ENCODE data around the gene PPFIA3. TPM values are rescaled to one million over a fixed set of nuclear protein-coding genes. Genes with fewer than 3 reads are reported as not detected.
"Not testable (repeated sequence)": the region's sequence is repeated elsewhere in the genome, so short reads cannot be mapped to it uniquely, and the experiment has no call there.

The PPFIA3 gene
- total RNA-seq, 1 donor from 2014 or later, result 12.9 TPM

DNA sequence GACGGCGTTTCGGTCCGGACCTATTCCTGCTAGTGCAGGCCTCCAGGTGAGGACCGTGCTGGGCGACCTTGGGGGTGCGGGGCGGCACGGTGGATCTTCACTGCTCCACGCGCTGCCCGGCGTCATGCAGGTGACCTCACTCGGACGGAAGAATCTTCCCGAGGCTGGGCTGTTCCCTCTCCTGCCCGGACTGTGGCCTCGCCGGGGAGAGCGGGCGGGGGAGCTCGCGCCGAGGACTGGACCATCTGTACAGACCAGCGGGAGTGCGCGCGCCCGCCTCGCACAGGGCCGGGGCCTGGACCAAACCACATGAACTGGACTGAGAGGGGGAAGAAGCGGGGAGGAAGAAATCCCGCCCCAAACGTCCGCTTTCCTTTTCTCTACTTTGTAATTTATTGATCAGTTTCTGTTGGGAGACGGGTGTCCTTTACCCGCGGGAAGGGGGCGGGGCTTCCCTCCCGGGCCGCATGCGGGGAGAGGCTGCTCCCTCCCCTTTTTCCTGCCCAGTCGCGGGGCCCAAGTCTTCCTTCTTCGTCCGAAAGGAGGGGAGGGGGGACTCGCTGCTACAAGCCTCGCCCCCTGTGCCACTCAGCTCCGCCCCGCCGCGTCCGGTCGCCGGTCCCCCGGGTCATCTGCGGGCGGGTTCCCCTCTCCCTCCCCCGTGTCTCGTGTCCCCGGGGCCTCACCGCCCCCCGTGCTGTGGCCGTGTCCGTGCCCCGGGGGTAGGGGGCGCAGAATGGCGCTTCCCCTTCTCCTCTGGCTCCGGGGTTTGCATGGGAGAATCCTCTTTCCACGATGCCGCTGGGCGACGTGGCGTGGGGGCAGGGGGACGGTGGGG lies 31.0 kb downstream of the PPFIA3 start:
- DNase-seq, result peak; percentile 83

GRCh38 chr19:49150944-49151243 lies 31.6 kb downstream of the PPFIA3 start:
- DNase-seq, result no peak

DNA sequence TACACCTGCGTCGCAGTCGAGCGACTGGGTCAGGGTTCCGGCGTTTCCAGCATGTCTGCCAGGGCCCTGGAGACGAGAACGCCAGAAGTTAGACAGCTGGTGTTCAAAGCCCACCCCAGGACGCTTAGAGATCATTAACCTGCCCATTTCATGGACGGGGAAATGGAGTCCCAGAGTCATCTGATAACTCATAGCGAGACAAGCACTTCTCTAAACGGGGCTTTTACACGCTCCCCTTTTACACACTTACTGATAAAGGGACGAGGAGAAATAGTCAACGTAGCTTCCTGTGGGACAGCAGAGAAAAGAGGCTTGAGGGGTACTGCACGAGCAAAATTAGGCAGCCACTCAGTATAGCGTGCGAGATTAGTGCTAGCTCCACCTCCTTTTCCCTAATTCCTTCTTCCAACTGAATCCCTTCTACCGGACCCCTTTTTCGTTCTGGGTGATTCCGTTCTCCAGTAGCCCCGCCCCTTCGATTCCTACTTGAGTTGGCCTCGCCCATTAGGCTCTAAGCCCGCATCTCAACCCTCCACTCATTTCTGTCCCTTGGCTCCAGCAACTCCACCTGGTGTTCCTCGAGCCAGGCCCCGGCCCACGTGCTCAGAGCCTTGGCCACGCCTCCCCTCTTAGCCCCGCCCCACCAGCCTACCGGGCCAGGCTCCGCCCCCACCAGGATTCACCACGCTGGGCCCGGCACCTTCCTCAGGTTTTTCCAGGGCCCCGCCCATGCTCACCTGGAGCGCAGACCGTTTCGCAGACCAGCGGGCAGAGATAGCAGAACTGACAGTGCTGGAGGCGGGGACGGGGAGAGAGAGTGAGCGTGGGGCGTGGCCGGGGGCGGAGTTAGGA lies 32.1 kb downstream of the PPFIA3 start:
- peak; percentile 51 for DNase-seq

DNA sequence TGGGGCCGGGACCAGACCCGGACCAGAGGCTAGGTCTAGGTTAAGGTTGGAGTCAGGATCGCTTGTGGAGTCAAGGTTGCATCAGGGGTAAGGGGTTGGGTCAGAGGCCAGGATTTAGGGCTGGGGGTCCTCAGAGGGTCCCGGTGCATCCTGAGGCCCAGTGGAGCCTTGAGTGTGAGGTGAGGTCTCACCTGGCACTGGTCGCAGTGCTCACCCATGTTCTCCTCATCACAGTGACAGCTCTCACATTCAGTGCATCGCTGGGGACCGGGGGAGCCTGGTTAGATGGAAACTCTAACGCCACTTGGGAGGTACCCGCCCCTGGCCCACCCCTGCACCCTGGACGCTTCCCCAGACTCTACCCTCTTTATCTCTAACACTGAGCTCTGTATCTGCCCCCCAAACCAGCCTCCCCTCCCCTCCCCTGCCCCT lies 32.8 kb downstream of the PPFIA3 start:
- no peak for DNase-seq

- no peak for DNase-seq
Observed at GRCh38 chr19:49153167-49153809, 33.9 kb downstream of the PPFIA3 start.

DNA sequence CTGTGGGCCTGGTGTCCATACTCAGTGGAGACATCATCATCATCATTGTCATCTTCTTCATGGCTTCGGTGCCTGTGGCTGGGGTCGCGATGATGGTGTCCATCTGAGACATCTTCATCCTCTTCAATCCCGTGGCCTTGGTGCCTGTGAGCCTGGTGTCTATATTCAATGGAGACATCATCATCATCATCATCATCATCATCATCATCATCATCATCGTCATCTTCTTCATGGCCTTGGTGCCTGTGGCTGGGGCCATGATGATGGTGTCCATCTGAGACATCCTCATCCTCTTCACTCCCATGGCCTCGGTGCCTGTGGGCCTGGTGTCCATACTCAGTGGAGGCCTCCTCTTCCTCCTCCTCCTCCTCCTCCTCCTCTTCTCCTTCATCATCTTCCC lies 34.9 kb downstream of the PPFIA3 start:
- no peak for DNase-seq

DNA sequence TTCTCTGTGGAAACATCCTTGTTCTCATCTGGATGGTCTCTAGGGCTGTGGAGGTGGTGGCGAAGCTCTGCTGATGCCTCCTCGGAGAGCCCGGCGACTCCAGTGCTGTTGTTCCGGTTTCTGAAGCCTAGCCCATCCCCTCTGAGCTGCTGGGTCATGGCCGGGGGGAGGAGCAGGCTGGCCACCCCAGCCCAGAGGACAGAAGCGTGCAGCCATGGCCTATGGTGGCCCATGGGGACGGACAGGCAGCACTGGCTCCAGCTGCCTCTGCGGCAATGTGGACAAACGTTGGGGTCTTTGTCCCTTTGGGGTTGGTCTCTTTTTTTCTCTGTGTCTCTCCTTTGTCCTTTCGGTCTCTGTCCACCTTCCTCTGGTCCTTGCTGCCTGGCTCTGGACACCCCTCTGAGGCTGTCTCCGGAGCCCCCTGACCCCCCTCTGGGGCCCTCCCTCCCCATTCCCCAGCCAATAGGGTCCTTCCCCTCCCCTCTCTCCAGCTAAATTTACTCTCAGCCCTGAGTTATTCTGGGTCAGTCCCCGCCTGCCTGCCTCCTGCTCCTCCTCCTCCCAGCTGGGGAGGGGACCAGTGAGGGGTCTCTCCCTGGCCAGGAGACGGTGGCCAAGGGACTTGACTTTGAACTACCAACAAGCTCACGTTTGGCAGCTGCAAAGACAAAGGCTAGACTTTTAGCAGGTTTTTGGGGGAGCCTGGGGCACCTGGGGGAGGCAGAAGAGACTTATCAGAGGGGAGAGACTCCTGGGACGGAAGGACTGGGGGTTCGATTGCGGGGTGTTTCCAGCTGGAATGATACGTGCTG lies 35.9 kb downstream of the PPFIA3 start, which contains the start of gene HRC:
HRC (minus strand) TSS at position 392 of the 815 bp plus-strand sequence; CDS start at position 233, 159 bp downstream.
- no peak for DNase-seq

DNA sequence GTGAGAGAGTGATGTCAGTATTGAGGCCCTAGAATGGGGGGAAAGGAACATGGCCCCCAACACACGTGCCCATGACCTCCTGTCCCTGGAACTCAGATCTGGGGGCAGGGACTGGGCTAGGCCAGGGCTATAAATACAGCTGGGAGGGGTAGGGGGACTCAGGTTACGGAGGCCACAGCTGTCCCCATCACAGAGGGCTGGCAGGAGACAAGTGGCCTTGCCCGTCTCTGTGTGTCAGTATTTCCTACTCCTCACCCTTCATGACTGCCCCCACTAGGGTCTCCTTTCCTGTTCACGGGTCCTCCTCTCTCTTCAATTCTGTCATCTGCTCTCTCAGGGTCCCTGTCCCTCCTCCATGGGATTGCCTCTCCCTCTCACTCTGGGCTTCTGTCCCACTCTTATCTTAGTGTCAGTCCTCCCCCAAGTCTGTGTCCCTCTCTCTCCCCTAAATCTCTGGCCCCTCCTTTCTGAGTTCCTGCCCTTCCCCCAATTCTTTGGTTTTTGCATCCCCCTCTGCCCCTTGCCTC lies 36.5 kb downstream of the PPFIA3 start:
- DNase-seq, result no peak

GRCh38 chr19:49157445-49158224 lies 38.3 kb downstream of the PPFIA3 start, which contains the start of gene TRPM4:
TRPM4 (plus strand) TSS chr19:49157792; CDS start chr19:49157867, 75 bp downstream.
- DNase-seq, result peak; percentile 84

- no peak for DNase-seq
Observed at GRCh38 chr19:49160450-49161189, 41.3 kb downstream of the PPFIA3 start.

DNA sequence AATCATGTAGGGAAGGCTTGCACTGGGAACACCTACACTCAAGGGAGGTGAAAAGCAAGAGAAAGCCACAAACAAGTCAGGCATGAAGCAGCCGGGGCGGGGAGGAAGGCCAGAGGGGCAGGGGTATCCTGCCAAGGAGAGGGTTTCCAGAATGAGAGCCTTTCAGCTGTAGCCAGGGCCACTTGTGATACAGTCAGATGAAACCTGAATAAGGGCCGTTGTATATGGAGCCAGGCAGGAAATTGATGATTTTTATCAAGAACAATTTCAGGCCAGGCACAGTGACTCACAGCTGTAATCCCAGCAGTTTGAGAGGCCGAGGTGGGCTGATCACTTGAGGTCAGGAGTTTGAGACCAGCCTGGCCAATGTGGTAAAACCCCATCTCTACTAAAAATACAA lies 42.6 kb downstream of the PPFIA3 start:
- peak; percentile 77 for DNase-seq

DNA sequence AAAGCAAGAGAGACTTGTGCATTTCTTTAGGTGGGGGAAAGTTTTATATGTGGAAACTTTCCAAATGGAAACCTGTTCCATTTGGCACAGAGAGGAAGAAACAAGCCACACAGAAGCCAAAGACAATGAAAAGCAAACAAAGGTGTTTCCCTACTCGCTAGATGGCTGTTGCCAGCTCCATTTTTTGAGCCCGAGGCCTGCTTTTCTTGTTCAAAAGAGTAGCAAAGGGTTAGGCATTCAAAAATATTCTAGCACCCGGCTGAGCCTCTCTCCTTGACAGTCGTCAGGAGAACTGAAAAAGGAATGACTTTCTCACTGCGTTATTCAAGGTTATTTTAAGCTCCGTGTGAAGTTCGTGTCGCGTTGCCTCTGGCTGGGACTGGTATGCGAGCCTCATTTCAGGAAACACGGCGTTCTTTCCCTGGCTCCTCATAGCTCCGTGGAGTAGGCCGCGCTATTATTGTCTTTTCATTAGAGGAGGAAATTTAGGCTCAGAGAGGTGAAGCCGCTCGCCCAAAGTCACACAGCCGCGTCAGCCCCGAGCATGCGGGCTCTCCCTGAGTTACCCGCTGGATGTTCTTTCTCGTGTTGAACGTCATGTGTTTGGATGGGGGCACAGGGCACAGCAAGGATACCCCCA lies 45.9 kb downstream of the PPFIA3 start:
- peak; percentile 74 for DNase-seq

DNA sequence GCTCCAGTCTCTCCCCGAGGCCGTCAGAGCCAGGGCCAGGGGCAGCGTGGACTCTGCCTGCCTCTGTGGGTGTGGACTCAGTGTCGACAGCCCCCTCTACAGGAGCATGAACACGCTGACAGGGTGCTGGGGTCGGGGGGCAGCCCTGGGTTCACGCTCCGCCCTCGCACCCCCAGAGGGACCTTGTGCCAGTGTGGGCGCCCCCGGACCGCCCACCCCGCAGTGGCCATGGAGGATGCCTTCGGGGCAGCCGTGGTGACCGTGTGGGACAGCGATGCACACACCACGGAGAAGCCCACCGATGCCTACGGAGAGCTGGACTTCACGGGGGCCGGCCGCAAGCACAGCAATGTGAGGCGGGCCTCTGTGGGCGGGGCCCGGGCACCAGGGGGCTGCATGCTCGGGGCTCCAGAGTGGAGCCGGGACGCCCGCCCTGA lies 46.5 kb downstream of the PPFIA3 start:
- DNase-seq, result peak; percentile 25

DNA sequence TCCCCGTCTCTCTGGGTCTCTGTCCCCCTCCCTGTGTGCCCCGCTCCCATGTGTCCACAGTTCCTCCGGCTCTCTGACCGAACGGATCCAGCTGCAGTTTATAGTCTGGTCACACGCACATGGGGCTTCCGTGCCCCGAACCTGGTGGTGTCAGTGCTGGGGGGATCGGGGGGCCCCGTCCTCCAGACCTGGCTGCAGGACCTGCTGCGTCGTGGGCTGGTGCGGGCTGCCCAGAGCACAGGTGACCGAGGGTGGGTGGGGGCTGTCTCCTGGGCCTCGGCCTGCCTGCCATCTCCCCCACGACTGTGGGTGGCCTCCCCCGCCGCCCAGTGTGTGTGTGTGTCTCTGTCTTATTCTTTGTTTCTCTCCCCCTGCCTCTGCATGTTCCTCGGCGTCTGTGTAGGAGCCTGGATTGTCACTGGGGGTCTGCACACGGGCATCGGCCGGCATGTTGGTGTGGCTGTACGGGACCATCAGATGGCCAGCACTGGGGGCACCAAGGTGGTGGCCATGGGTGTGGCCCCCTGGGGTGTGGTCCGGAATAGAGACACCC lies 48.6 kb downstream of the PPFIA3 start:
- no peak for DNase-seq

DNA sequence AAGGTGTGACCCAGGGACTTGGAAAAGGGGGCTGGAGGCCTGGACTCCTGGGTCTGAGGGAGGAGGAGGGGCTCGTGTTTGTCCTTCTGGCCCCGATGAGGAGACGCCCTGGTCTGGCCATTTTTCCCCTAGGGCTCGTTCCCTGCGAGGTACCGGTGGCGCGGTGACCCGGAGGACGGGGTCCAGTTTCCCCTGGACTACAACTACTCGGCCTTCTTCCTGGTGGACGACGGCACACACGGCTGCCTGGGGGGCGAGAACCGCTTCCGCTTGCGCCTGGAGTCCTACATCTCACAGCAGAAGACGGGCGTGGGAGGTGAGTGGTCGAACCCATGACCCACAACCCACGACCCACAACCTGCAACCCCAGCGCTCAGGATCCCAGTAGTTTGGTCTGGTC lies 49.1 kb downstream of the PPFIA3 start:
- no peak for DNase-seq

DNA sequence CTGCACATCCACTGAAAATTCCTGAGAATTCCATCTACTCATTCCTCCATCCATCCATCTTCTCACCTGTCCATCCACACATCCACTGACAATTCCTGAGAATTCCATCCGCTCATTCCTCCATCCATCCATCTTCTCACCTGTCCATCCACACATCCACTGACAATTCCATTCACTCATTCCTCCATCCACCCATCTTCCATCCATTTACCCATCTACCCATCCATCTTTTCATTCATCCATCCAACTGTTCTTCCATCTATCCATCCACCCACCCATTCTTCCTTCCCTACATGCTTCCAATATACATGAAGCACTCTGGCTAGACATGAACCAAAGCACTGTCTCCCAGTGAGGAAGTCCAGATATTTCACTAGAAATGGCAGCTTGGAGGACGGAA lies 53.9 kb downstream of the PPFIA3 start:
- DNase-seq, result no peak

DNA sequence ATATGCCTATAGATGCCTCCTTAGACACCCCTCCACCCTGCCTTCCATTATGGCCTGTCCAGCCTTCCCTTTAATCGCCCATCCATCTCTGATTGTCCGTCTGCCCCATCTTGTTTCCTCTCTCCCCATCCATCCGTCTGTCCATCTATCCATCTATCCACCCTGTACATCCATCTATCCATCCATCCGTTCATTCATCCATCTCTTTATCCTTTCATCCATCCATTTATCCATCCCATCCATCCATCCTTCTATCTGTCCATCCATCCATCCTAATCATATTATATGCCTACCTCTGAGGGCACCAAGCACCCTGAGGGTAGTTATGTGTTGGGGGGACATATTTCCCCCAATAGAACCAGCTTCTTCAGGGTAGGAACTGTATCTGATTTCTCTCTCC lies 61.3 kb downstream of the PPFIA3 start:
- DNase-seq, result no peak

GRCh38 chr19:49182010-49182847 lies 62.9 kb downstream of the PPFIA3 start:
- not testable (repeated sequence) for DNase-seq
